Tibial artery (tissue), 4 donors: ENCODE data around the gene GNGT1.

Source experiments
- DNase-seq, 2 donors: peaks; one replicate each; pipeline ENCODE4 v3.0.0-alpha.2; 2019
- H3K27ac ChIP-seq, 2 donors: fragments of 200-600 bp; sonication (generic) in 1 of 2; 1 replicate in 1 of 2; 2 replicates in 1 of 2; pipeline ENCODE4 v1.5.1; 2018 to 2019; ENCODE audit warnings: mild to moderate bottlenecking in 1 of 2
- H3K27me3 ChIP-seq, 2 donors: fragments of 200-600 bp; sonication (generic) in 1 of 2; one replicate each; pipeline versions ENCODE4 v1.5.1 to v1.6.0; 2016 to 2019
- H3K36me3 ChIP-seq, 3 donors: fragments of 200-600 bp; sonication (generic) in 2 of 3; one replicate each; pipeline ENCODE4 v1.5.1; 2016 to 2019; ENCODE audit warnings: mild to moderate bottlenecking in 2 of 3
- H3K4me1 ChIP-seq, 4 donors: fragments of 200-600 bp; sonication (generic) in 2 of 4; 1 replicate in 3 of 4; 2 replicates in 1 of 4; pipeline ENCODE4 v1.5.1; 2016 to 2019
- H3K4me3 ChIP-seq, 2 donors: fragments of 200-600 bp; sonication (generic) in 1 of 2; 1 replicate in 1 of 2; 2 replicates in 1 of 2; pipeline ENCODE4 v1.5.1; 2018 to 2019; ENCODE audit warnings: mild to moderate bottlenecking in 2 of 2
- H3K9me3 ChIP-seq, 3 donors: fragments of 200-600 bp; sonication (generic) in 1 of 3; one replicate each; pipeline ENCODE4 v1.5.1; 2016 to 2019
- intact Hi-C: fragments of 100-400 bp; cut with DNase I; formaldehyde crosslinking; loops from one replicate; pipeline ENCODE4 v1.15.0; 2023; ENCODE audit warnings: low total_unique reads
- TF ChIP-seq, protein P1 (sequence below), 2 experiments: fragments of 200-600 bp in 1 of 2; fragments of 450-650 bp in 1 of 2; IDR thresholded peaks; one replicate each; pipeline ENCODE4 v1.5.1; 2017 to 2019; ENCODE audit warnings: antibody characterized with exemption in 2 of 2, mild to moderate bottlenecking in 1 of 2, moderate library complexity in 1 of 2

The GNGT1 gene

DNA sequence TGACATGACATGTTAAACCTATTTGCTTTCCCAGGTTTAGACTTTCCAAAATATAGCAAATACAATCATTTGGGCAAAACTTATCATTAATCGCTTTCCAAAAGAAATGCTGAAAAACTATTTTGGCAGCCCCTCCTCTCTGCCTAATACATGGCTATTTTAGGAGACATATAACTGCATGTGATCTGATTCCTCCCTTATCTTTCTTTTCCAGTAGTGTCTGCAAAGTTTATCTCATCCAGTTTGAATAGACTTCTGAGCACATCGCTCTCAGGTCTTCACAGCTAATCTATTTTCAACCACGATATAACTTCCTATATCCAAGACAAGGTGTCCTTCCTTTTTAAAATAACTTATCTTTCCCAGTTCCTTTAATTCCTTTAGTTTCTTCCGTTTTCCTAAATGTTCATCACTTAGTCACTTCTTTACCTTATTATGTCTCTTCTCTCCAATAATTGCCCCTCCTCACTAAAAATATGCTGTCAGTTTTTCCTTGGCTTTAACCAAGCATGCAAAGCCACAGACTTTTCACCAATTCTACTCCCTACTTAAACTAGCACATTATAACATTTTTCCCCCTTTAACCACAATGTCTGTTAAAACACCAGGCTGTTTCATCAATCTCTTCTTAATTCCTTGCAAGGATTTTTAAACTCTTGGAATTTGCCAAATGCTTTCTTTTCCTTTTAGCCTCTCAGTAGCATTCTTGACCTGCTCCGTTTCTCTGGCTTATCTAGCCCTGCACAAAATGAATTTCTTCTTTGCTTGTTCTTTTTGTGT, 39.6 kb downstream of the GNGT1 start:
- intact Hi-C loops, result no loop called here
- TF ChIP-seq, protein P1, sequence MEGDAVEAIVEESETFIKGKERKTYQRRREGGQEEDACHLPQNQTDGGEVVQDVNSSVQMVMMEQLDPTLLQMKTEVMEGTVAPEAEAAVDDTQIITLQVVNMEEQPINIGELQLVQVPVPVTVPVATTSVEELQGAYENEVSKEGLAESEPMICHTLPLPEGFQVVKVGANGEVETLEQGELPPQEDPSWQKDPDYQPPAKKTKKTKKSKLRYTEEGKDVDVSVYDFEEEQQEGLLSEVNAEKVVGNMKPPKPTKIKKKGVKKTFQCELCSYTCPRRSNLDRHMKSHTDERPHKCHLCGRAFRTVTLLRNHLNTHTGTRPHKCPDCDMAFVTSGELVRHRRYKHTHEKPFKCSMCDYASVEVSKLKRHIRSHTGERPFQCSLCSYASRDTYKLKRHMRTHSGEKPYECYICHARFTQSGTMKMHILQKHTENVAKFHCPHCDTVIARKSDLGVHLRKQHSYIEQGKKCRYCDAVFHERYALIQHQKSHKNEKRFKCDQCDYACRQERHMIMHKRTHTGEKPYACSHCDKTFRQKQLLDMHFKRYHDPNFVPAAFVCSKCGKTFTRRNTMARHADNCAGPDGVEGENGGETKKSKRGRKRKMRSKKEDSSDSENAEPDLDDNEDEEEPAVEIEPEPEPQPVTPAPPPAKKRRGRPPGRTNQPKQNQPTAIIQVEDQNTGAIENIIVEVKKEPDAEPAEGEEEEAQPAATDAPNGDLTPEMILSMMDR (IDR thresholded peaks at IDR 0.05), result no peak
- no peak overlapping the region for H3K4me3 ChIP-seq
- no peaks in the 10 kb centered on the region for H3K27me3 ChIP-seq
- H3K4me1 ChIP-seq, result no peaks in the 10 kb centered on the region
- no peaks in the 10 kb centered on the region for H3K36me3 ChIP-seq
- DNase-seq, result no peak
- no peak overlapping the region for H3K27ac ChIP-seq
- no peaks in the 10 kb centered on the region for H3K9me3 ChIP-seq

DNA sequence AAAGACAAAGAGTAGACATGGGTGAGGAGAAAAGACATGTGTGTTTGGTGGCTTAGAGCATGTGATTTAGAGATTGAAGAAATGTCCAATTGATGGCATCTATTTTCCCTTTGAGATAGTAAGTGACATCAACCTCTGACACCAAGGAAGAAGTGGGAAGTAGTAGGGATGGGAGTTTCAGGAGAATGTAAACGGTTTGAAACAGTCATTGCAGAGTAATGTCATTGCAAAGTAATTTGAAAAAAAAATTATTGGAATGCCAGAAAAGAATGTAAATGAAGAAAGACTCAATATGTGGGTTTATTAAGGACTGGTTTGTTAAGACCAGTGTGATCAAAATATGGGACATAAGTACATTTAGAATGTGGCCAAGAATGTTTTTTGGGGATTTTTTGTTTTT, 41.7 kb downstream of the GNGT1 start:
- Histone ChIP-seq H3K27ac (no peak overlapping the region), H3K27me3 (no peaks in the 10 kb centered on the region), H3K4me1 (no peaks in the 10 kb centered on the region), H3K36me3 (no peaks in the 10 kb centered on the region), H3K9me3 (no peaks in the 10 kb centered on the region), H3K4me3 (no peak overlapping the region)
- intact Hi-C loops, result no loop called here
- TF ChIP-seq, protein P1 (IDR thresholded peaks at IDR 0.05), result no peak
- no peak for DNase-seq

DNA sequence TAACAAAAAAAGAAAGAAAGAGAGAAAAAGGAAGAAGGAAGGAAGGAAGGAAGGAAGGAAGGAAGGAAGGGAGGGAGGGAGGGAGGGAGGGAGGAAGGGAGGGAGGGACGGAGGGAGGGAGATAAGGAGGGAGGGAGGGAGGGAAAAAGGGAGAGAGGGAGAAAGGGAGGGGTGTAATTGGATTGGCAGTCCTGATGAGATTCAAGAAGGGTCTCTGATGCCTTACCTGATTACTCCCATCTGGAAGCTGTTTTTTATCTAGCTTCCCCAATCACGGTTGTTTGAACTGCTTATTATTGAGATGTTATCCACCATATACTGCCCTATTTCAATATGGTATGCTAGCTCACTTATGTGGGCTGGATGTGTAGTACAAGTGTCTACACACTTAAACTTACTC, 42.5 kb downstream of the GNGT1 start:
- intact Hi-C loops, result no loop called here
- no peaks in the 10 kb centered on the region for H3K36me3 ChIP-seq

DNA sequence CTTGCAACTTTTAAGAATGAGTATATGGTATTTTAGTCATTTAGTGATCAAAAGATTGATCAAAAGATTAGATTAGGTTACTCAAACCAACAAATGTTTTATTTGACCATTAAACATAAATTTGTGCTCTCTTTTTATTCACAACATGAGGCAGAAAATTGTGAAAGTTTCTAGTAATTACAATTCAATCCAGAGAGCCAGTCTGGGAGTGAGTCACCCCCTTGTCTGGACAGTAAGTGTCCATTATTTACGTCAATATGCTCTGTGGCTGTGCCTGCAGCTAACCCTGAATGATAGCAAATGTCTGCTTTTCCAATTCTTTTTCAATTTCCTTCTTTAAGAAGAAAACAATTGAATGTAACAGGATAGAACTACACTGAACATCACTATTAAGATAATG, 43.1 kb downstream of the GNGT1 start:
- Histone ChIP-seq H3K36me3 (no peaks in the 10 kb centered on the region), H3K27ac (no peak overlapping the region), H3K27me3 (no peaks in the 10 kb centered on the region), H3K9me3 (no peaks in the 10 kb centered on the region), H3K4me3 (no peak overlapping the region), H3K4me1 (no peaks in the 10 kb centered on the region)
- TF ChIP-seq, protein P1 (IDR thresholded peaks at IDR 0.05), result no peak
- intact Hi-C loops, result no loop called here
- DNase-seq, result no peak

More for the DNA sequence above, 42.5 kb downstream of the GNGT1 start:
- no peak for DNase-seq
- Histone ChIP-seq H3K9me3 (no peaks in the 10 kb centered on the region), H3K27ac (no peak overlapping the region), H3K27me3 (no peaks in the 10 kb centered on the region), H3K4me1 (no peaks in the 10 kb centered on the region), H3K4me3 (no peak overlapping the region)
- TF ChIP-seq, protein P1 (IDR thresholded peaks at IDR 0.05), result no peak

DNA sequence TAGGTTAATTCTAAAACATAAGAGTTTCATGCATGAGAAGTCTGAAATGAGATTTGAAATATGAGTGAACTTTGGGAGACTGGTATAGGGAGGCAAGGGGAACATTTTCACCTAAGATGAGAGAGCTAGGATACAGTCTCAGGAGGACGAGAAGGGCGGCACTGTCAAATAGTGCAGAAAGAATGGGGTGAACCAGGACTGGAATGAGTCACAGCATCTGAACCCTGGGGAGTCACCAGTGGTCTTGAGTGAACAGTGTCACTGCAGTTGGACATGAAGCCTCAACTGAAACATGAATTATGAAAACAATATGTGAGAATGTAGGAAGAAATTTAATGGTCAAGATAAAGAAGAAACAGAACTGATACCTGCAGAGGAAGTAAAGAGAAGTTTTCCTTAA, 48.9 kb downstream of the GNGT1 start:
- intact Hi-C loops, result no loop called here
- TF ChIP-seq, protein P1 (IDR thresholded peaks at IDR 0.05), result no peak
- Histone ChIP-seq H3K27me3 (no peaks in the 10 kb centered on the region), H3K36me3 (no peaks in the 10 kb centered on the region), H3K4me3 (no peak overlapping the region), H3K9me3 (no peaks in the 10 kb centered on the region), H3K27ac (no peak overlapping the region), H3K4me1 (no peaks in the 10 kb centered on the region)
- no peak for DNase-seq
